ENCODE data around the gene CD36. TPM values are rescaled to one million over a fixed set of nuclear protein-coding genes. Genes with fewer than 3 reads are reported as not detected.

The CD36 gene
- total RNA-seq, 1 donor from 2014 or later, result 1.6 TPM

- no peaks in the 10 kb centered on the region for H3K36me3 Mint-ChIP-seq
- Histone ChIP-seq H3K36me3 (no peaks in the 10 kb centered on the region), H3K4me3 (no peak overlapping the region), H2AFZ (replicated peaks) (no peak overlapping the region), H3K27ac (no peak overlapping the region), H3K79me2 (ENCODE audit: low read depth) (no peaks in the 10 kb centered on the region), H3K4me1 (no peaks in the 10 kb centered on the region), H3K27me3 (no peaks in the 10 kb centered on the region), H3F3A (ENCODE audit: low read depth) (no peaks in the 10 kb centered on the region), H3K9me3 (ENCODE audit: low read depth) (no peaks in the 10 kb centered on the region), H4K20me1 (ENCODE audit: low read depth) (no peaks in the 10 kb centered on the region), H3K9ac (no peak overlapping the region), H3K4me2 (no peak overlapping the region)
- DNase-seq (ENCODE audit: low spot score), result no peak
- no peaks in the 10 kb centered on the region for H3K4me1 Mint-ChIP-seq
- no peaks in the 10 kb centered on the region for H3K9me3 Mint-ChIP-seq
- TF ChIP-seq EZH2phosphoT487 (IDR thresholded peaks at IDR 0.05), result no peak
- no peak for TF ChIP-seq CTCF (IDR thresholded peaks at IDR 0.05)
- TF ChIP-seq EZH2 (IDR thresholded peaks at IDR 0.05), result no peak
- no peaks in the 10 kb centered on the region for H3K27me3 Mint-ChIP-seq (ENCODE audit: insufficient read depth, low read depth)
- no peak overlapping the region for H3K27ac Mint-ChIP-seq
- no peak overlapping the region for H3K4me3 Mint-ChIP-seq
Measured at GRCh38 chr7:80635998-80636397, 2.4 kb upstream of the CD36 start.

GRCh38 chr7:80636709-80637108 is 1.7 kb upstream of the CD36 start:
- Mint-ChIP-seq H3K4me3 (no peak overlapping the region), H3K27me3 (ENCODE audit: insufficient read depth, low read depth) (no peaks in the 10 kb centered on the region), H3K36me3 (no peaks in the 10 kb centered on the region), H3K4me1 (no peaks in the 10 kb centered on the region), H3K27ac (no peak overlapping the region), H3K9me3 (no peaks in the 10 kb centered on the region)
- Histone ChIP-seq H2AFZ (replicated peaks) (no peak overlapping the region), H4K20me1 (ENCODE audit: low read depth) (no peaks in the 10 kb centered on the region), H3K4me3 (no peak overlapping the region), H3K9me3 (ENCODE audit: low read depth) (no peaks in the 10 kb centered on the region), H3K27me3 (no peaks in the 10 kb centered on the region), H3K4me1 (no peaks in the 10 kb centered on the region), H3K4me2 (no peak overlapping the region), H3K27ac (no peak overlapping the region), H3K9ac (no peak overlapping the region), H3F3A (ENCODE audit: low read depth) (no peaks in the 10 kb centered on the region), H3K36me3 (no peaks in the 10 kb centered on the region), H3K79me2 (ENCODE audit: low read depth) (no peaks in the 10 kb centered on the region)
- DNase-seq (ENCODE audit: low spot score), result no peak
- TF ChIP-seq EZH2 (IDR thresholded peaks at IDR 0.05), result no peak
- no peak for TF ChIP-seq EZH2phosphoT487 (IDR thresholded peaks at IDR 0.05)
- no peak for TF ChIP-seq CTCF (IDR thresholded peaks at IDR 0.05)

GRCh38 chr7:80637454-80637853 is 988 bp upstream of the CD36 start:
- Histone ChIP-seq H3K4me2 (no peak overlapping the region), H4K20me1 (ENCODE audit: low read depth) (no peaks in the 10 kb centered on the region), H3F3A (ENCODE audit: low read depth) (no peaks in the 10 kb centered on the region), H3K9ac (no peak overlapping the region), H3K4me3 (no peak overlapping the region), H3K36me3 (no peaks in the 10 kb centered on the region), H3K4me1 (no peaks in the 10 kb centered on the region), H3K9me3 (ENCODE audit: low read depth) (no peaks in the 10 kb centered on the region), H3K79me2 (ENCODE audit: low read depth) (no peaks in the 10 kb centered on the region), H2AFZ (replicated peaks) (no peak overlapping the region), H3K27me3 (no peaks in the 10 kb centered on the region), H3K27ac (no peak overlapping the region)
- H3K4me3 Mint-ChIP-seq, result no peak overlapping the region
- H3K27me3 Mint-ChIP-seq (ENCODE audit: insufficient read depth, low read depth), result no peaks in the 10 kb centered on the region
- H3K27ac Mint-ChIP-seq, result no peak overlapping the region
- H3K4me1 Mint-ChIP-seq, result no peaks in the 10 kb centered on the region
- no peak for DNase-seq (ENCODE audit: low spot score)
- H3K9me3 Mint-ChIP-seq, result no peaks in the 10 kb centered on the region
- H3K36me3 Mint-ChIP-seq, result no peaks in the 10 kb centered on the region
- TF ChIP-seq CTCF (IDR thresholded peaks at IDR 0.05) (no peak), EZH2phosphoT487 (IDR thresholded peaks at IDR 0.05) (no peak), EZH2 (IDR thresholded peaks at IDR 0.05) (no peak)
